Fibroblast of villous mesenchyme (primary cell): ENCODE data around the gene INSR. TPM values are rescaled to one million over a fixed set of nuclear protein-coding genes. Genes with fewer than 3 reads are reported as not detected.

Experiments used
- DNase-seq: peaks from one replicate; pipeline ENCODE4 v3.0.0-alpha.2; 2010; ENCODE audit warnings: low read depth
- H3K4me3 ChIP-seq: 2 replicates; pipeline ENCODE4 v1.5.1; 2011; ENCODE audit warnings: low read depth, mild to moderate bottlenecking, low read length
- CTCF ChIP-seq: IDR thresholded peaks from 2 replicates; pipeline ENCODE4 v1.5.1; 2012; ENCODE audit warnings: low read depth, mild to moderate bottlenecking, low read length; ENCODE audit not compliant: insufficient read depth
- total RNA-seq: library from RNA; depleted of rRNA; stranded (reverse); fragments of >200 nt; gene quantifications from 2 replicates; pipeline ENCODE4 v1.2.3, GENCODE V29; 2012

The INSR gene
- total RNA-seq, 1 donor, result 3.0 TPM

GRCh38 chr19:7252364-7252763, 41.9 kb downstream of the INSR start:
- no peak for DNase-seq
- H3K4me3 ChIP-seq, result no peak overlapping the region
- no peak for TF ChIP-seq CTCF

GRCh38 chr19:7251494-7251893, 42.7 kb downstream of the INSR start:
- H3K4me3 ChIP-seq, result no peak overlapping the region
- no peak for TF ChIP-seq CTCF
- DNase-seq, result no peak

DNA sequence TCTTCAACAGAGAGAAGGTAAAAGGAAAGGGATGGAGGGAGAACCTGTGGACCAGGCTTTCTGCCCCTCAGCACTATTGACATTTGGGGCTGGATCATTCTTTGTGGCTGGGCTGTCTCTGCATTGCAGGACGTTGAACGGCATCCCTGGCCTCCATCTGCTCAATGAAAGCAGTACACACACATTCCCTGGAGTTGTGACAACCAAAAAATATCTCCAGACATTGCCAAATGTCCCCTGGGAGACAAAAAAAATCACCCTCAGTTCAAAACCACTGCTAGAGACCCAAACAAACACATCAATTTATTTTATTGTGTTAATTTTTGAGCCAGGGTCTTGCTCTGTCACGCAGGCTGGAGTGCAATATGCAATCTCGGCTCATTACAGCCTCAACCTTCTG, 43.3 kb downstream of the INSR start:
- DNase-seq, result peak; percentile 25
- no peak for TF ChIP-seq CTCF
- H3K4me3 ChIP-seq, result no peak overlapping the region

- TF ChIP-seq CTCF, result no peak
- DNase-seq, result no peak
- no peak overlapping the region for H3K4me3 ChIP-seq
These were observed 44.1 kb downstream of the INSR start for GRCh38 chr19:7250057-7250596.

DNA sequence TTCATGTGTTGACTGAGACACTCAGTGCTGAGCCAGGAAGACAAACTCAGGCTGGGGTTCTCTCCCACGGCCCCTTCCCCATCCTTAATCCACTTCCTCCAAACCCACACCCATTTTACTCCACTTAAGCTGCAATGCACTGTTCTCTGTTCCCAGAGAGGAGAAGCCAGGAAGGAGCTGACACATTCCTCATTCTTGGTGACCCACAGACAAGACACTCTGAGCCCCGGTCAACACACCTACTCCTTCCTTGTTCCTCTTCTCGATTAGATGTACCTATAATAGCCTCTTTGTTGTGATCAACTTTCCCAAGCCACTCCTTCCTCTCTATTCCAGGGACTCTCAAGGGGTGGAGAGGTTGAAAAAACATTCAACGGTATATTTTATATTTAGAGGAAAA, 47.1 kb downstream of the INSR start:
- no peak for DNase-seq
- H3K4me3 ChIP-seq, result no peak overlapping the region
- no peak for TF ChIP-seq CTCF

GRCh38 chr19:7246601-7247000, 47.6 kb downstream of the INSR start:
- H3K4me3 ChIP-seq, result no peak overlapping the region
- no peak for TF ChIP-seq CTCF
- no peak for DNase-seq

DNA sequence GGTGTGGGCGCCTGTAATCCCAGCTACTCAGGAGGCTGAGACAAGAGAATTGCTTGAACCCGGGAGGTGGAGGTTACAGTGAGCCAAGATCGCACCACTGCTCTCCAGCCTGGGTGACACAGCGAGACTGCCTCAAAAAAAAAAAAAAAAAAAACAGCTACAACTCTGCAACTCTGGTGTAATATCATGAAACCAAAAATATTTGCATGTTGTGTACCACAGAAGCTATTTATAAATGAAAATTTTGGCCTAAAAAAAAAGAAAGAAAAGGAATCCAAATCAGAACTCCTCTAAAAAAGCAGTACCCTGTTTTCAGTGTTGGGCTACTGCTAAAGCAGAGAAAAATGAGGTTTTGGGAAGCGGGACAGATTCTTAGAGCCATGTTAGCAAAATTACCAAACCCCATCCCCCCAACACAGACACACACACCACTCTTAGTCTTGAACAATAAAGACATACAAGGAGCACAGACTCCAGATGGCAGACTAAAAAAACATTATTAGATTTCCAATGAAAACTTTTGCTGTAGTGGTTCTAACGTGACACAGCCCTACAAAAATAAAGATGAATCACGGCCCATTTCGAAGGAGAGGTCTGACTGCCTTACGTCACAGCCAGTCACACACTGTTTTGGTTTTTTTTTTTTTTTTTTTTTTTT, 51.5 kb downstream of the INSR start:
- TF ChIP-seq CTCF, result no peak
- peak; percentile 83 for DNase-seq
- no peak overlapping the region for H3K4me3 ChIP-seq
